ENCODE measurements around the gene SCNN1B.

Gene SCNN1B

DNA sequence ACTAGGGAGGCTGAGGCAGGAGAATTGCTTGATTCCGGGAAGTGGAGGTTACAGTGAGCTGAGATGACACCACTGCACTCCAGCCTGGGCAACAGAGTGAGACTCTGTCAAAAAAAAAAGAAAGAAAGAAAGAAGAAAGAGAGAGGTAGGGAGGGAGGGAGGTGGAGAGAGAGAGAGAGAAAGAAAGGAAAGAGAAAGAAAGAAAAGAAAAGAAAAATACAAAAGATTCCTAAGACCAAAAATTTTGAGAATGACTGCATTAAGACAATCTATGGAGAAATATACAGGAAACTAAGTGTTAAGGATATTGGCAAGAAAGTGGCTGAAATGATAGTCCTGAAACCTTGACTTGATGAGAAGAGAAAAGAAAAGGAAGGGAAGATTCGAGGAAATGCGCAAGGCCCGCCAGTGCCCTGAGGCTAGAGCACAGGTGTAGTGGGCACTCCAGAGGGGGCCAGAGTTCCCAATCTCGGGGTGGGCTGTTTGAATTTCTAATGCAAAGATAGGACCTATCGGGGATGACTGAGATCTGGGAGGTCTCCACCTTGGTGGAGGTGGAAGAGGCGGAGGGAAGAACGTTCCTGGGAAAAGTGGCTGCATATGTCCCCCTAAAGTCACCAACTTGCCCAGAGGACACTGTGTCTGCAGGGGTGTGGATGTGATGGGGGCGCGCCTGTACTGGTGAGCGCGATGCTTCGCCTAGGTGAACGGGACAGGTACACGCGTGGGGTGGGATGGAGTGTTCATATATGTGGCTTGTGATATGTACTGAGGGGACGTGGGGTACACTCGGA, 654 bp upstream of the SCNN1B start:
- TF ChIP-seq POLR2A (IDR thresholded peaks at IDR 0.05; ENCODE audit: low read depth, low read length): no peak
- FAIRE-seq (no peak), DNase-seq (ENCODE audit: insufficient read length, low spot score) (no peak)

DNA sequence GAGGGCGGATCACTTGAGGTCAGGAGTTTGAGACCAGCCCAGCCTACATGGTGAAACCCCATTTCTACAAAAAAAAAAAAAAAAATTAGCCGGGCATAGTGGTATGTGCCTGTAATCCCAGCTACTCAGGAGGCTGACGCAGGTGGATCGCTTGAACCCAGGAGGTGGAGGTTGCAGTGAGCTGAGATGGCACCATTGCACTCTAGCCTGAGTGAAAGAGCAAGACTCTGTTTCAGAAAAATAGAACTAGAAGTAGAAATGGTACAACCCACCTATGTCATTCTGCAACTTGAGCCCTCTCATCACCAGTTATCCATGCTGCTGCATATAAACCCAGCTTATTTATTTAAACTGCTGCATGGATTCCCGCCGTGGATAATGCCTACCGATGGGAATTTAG, 1.6 kb downstream of the SCNN1B start:
- FAIRE-seq (no peak), DNase-seq (ENCODE audit: insufficient read length, low spot score) (no peak)
- no peak for TF ChIP-seq POLR2A (IDR thresholded peaks at IDR 0.05; ENCODE audit: low read depth, low read length)

DNA sequence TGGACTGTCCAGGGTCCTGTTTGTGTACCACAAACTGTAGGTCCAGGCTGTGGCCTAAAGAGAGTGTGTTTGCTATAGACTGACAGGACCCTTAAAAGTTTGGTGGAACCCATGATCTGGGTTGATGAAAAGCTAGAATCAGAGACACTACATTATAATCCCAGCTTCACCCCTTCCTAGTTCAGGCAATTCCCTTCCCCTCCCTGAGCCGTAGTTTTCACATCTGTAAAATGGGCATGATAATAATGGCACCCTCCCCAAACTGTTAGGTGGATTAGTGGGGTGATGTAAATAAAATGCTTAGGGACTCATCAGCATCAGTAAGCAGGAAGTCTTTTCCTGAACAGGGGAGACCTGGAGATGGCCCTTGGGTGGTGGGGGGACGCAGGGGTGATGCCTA, 2.5 kb downstream of the SCNN1B start:
- no peak for TF ChIP-seq POLR2A (IDR thresholded peaks at IDR 0.05; ENCODE audit: low read depth, low read length)
- FAIRE-seq (no peak), DNase-seq (ENCODE audit: insufficient read length, low spot score) (no peak)

DNA sequence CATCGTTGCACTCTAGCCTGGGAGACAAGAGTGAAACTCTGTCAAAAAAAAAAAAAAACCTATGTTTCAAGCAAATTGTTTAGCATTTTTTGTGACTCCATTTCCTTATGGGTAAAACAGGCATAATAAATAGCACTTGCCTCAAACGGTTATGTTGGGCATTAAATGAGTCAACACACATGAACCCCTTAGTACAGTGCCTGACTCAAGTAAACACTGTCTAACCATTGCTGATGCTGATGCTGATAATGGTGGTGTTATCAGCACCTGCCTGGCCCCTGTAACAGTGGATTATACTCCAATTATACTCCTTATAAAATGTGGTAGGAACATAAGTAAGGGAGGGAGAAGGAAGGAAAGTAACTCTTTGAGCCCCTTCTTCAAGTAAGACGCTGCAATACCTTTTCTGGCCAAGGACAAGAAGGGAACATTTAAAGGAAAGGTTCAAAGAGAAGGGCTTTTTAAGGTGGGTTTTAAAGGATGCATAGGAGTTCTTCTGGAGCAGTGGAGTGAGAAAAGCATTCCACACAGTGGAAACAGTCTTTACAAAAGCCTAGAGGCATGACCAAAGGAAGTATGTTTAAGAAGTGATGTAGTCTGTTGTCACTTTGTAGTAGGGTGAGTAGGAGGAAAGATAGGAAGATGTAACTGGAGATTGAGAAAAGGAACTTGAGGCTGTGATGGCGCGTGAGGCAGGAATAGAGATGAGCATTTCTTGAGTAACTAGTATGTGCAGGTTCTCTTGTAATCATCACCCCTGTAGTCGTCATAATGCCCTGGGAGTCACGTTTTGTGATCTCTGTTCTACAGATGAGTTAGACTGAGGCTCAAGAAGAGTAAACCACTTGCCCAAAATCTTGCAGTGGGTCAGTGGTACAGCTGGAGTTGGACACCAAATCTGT, 4.3 kb downstream of the SCNN1B start:
- FAIRE-seq (no peak), DNase-seq (ENCODE audit: insufficient read length, low spot score) (no peak)
- TF ChIP-seq POLR2A (IDR thresholded peaks at IDR 0.05; ENCODE audit: low read depth, low read length): no peak

DNA sequence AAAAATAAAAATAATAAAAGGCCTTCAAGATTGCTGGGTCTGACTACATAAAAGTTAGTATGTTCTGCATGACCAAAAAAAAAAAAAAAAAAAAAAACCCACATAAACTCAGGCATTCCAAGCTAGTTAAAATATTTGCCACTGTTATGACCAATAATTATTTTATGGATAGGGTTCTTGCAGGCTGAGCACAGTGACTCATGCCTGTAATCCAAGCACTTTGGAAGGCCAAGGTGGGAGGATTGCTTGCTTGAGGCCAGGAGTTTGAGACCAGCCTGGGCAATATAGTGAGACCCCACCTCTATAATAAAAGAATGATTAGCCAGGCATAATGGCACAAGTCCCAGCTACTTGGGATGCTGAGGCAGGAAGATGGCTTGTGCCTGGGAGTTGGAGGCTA, 8.1 kb downstream of the SCNN1B start:
- DNase-seq (ENCODE audit: insufficient read length, low spot score) (no peak), FAIRE-seq (no peak)
- TF ChIP-seq POLR2A (IDR thresholded peaks at IDR 0.05; ENCODE audit: low read depth, low read length): no peak

DNA sequence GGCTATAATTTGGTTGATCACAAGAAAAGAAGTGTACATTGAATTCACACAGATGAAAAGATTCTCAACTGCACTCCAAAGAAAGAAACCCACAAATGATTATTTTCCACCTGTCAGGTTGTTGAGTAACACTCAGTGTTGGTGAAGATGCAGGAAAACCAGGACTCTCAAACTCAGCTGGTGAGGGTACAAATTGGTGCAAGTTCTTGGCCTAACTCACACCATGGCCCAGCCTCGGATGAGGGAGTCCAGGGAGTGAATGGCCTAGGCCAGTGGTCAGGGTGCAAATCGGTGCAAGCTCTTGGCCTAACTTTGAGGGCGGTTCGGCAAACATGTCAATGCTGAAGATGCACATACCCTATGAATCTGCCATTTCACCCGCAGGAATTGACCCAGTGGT, 8.6 kb downstream of the SCNN1B start:
- no peak for TF ChIP-seq POLR2A (IDR thresholded peaks at IDR 0.05; ENCODE audit: low read depth, low read length)
- no peak for FAIRE-seq
- DNase-seq (ENCODE audit: insufficient read length, low spot score): no peak

DNA sequence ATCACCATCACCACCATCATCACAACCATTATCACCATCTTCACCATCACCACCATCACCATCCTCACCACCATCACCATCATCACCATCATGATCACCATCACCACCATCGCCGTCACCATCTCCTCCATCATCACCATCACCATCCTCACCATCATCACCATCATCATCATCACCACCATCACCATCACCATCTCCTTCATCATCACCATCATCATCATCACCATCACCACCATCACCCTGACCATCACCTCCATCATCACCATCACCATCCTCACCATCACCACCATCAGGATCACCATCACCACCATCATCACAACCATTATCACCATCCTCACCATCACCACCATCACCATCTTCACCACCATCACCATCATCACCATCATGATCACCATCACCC, 14.1 kb downstream of the SCNN1B start:
- no peak for FAIRE-seq
- no peak for TF ChIP-seq POLR2A (IDR thresholded peaks at IDR 0.05; ENCODE audit: low read depth, low read length)
- DNase-seq (ENCODE audit: insufficient read length, low spot score): no peak

DNA sequence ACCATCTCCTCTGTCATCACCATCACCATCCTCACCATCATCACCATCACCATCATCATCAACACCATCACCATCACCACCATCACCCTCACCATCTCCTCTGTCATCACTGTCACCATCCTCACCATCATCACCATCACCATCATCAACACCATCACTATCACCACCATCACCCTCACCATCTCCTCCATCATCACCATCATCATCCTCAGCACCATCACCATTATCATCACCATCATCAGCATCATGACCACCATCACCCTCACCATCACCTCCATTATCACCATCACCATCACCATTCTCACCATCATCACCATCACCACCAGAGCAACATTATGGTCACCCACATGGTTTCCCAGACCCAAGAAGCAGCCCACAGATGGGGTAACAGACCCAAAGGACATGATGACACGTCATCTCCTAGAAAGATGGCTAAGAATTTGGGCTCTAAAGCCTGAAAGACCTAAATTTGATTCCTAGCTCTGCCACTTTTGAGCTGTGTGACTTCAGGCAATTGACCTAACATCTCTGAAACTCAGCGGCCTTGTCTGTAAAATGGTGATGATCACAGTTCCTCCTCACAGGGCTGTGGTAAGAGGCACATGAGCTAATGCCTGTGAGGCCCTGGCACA, 14.6 kb downstream of the SCNN1B start:
- FAIRE-seq: no peak
- TF ChIP-seq POLR2A (IDR thresholded peaks at IDR 0.05; ENCODE audit: low read depth, low read length): no peak

DNA sequence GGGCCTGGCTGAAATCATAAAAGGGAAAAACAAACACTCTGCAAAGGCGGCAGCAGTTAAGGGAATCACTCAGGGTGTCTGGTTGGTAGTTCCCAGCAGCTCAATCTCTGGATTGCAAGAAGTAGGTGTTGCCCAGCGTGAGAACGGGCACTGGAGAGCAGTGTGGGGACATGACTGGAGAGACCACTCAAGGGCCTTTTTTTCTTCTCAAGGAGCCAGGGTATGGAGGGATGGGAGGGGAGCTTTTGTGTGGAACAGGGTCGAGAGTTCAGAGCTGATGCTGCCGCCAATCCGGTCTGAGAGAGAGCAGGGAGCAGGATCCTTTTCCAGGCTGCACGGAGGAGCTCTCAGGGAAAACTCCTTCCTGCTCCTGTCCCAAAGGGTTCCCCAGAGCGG, 15.2 kb downstream of the SCNN1B start:
- DNase-seq (ENCODE audit: insufficient read length, low spot score) (no peak), FAIRE-seq (no peak)
- TF ChIP-seq POLR2A (IDR thresholded peaks at IDR 0.05; ENCODE audit: low read depth, low read length): no peak

More for the DNA sequence above, 14.6 kb downstream of the SCNN1B start:
- no peak for DNase-seq (ENCODE audit: insufficient read length, low spot score)

DNA sequence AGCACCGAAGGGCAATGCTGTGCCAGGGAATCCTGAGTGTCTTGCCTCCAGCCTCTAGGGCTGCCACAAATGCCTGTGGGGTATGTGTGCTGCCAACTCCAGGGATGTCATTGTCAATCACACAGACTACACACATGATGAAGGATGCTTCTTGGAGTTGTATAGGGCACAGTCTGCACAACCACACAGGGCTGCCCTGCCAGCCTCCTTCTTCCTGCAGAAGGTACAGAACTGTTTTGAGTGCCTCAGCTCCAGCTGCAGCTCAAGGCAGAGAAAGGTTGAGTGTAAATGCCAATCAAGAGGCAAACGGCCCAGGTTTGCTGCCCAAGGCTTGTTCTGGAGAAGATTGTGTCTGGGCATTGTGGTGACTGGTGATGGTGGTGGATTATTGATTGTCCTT, 15.6 kb downstream of the SCNN1B start:
- DNase-seq (ENCODE audit: insufficient read length, low spot score) (no peak), FAIRE-seq (no peak)
- no peak for TF ChIP-seq POLR2A (IDR thresholded peaks at IDR 0.05; ENCODE audit: low read depth, low read length)

DNA sequence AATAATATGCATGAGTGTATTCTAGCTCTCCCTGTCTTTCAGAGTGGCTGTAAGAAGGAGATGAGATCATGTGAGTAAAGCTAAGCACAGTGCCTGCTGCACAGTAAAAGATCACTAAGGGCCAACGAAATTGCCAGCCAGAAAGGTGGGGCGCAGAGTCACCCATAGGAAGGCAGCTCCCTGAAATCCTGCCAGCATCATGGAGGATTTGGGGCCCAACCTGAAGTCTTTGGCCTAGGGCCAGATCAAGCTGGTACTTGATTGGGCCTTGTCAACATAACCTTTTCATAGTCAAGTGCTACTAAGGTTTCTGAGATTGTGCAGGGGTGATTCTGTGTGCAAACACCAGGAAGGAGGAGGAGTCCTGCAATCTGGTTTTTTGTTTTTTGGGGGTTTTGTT, 16.5 kb downstream of the SCNN1B start:
- no peak for TF ChIP-seq POLR2A (IDR thresholded peaks at IDR 0.05; ENCODE audit: low read depth, low read length)
- FAIRE-seq (no peak), DNase-seq (ENCODE audit: insufficient read length, low spot score) (no peak)

DNA sequence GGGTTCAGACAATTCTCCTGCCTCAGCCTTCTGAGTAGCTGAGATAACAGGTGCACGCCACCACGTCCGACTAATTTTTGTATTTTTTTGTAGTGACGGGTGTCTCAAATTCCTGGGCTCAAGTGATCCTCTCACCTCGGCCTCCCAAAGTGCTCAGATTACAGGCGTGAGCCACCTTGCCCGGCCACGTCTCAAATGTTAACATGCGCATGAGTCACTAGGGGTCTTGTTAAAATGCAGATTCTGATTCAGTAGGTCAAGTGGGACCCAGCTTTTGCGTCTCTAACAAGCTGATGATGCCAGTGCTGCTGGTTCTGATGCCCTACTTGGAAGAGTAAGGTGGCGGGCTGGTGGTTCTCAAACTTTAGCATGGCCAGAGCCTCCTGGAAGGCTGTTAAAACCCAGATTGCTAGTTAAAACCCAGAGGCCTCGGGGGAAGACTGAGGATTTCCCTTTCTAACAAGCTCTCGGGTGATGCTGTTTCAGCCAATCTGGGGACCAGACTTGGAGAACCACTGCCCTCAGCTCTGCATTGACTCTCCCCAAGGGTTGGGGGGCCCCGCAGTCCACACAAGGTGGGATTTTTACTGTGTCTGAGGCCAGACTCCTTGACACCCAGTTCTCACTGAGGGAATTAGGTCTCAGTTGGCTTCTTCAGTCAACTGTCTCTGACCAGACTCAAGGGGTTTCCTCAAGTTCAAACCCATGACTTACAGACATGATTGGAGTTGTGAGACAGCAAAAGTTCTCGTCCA, 17.9 kb downstream of the SCNN1B start:
- no peak for DNase-seq (ENCODE audit: insufficient read length, low spot score)
- FAIRE-seq: no peak
- no peak for TF ChIP-seq POLR2A (IDR thresholded peaks at IDR 0.05; ENCODE audit: low read depth, low read length)

DNA sequence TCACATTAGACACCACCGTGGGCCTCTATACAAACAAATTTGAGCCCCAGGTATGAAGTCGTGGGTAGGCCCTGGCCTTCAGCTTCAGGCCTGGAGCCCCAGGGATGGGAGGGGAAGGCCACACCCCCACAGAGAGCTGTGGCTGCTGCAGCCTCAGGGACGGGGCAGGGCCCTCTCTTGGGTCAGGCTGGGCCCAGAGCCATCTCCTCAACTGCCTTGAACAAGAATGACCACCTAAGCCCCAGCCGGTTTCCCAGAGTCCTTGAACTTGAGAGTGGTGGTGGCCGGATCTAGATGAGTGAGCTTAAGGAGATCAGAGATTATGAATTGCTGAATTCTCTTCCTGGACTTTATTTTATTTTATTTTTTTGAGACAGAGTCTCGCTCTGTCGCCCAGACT, 18.6 kb downstream of the SCNN1B start:
- DNase-seq (ENCODE audit: insufficient read length, low spot score): no peak
- TF ChIP-seq POLR2A (IDR thresholded peaks at IDR 0.05; ENCODE audit: low read depth, low read length): no peak
- no peak for FAIRE-seq

Data from H54 (cell line).